ENCODE measurements around the gene LDB2.

DNA sequence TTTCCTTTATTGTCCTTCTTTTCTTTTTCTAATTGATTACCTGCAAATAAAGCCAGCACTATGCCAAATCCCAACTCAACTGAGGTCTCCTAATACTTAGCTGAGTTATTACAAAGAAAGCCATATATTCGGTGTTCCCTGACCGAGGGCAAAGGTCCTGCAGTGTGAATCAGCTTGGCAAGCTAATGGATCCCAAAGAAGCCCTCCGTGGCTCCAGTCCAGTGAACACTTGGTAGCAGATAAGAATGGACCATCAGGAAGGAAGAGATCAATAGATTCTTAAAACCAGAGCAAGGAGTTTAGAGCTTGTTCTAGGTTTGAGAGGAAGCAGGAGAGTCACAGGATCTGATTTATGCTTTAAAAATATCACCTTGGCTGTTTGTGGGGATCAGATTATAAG lies 8.5 kb downstream of the LDB2 start:
- TF ChIP-seq, protein P1, sequence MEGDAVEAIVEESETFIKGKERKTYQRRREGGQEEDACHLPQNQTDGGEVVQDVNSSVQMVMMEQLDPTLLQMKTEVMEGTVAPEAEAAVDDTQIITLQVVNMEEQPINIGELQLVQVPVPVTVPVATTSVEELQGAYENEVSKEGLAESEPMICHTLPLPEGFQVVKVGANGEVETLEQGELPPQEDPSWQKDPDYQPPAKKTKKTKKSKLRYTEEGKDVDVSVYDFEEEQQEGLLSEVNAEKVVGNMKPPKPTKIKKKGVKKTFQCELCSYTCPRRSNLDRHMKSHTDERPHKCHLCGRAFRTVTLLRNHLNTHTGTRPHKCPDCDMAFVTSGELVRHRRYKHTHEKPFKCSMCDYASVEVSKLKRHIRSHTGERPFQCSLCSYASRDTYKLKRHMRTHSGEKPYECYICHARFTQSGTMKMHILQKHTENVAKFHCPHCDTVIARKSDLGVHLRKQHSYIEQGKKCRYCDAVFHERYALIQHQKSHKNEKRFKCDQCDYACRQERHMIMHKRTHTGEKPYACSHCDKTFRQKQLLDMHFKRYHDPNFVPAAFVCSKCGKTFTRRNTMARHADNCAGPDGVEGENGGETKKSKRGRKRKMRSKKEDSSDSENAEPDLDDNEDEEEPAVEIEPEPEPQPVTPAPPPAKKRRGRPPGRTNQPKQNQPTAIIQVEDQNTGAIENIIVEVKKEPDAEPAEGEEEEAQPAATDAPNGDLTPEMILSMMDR (IDR thresholded peaks at IDR 0.05), result no peak
- TF ChIP-seq EZH2 (IDR thresholded peaks at IDR 0.05; ENCODE audit: borderline replicate concordance, insufficient read depth, low read depth, low read length, poor library complexity, severe bottlenecking), result no peak
